ENCODE data around the gene RSBN1L. TPM values are rescaled to one million over a fixed set of nuclear protein-coding genes. Genes with fewer than 3 reads are reported as not detected.
A peak's percentile ranks its signal among the peaks of the same experiment; 100 is the strongest.

Gene RSBN1L
- total RNA-seq, 2 experiments from 2014 or later: 18.5 to 21.1 TPM

DNA sequence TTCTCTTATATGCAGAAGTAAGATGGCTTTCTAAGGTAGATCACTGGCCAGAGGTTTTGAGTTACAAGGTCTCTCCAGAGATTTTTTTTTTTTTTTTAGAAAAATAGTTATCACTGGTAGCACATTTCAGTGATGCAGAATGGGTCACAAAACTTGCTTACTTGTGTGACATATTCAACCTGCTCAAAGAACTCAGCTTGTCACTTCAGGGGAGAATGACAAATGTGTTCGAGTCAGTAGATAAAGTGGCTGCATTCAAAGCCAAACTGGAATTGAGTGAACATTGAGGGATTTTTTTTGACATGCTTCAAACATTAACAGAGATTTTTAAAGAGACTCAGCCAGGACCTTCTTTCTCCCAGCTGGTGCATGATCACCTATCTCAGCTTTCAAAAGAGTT is 135.7 kb downstream of the RSBN1L start:
- Mint-ChIP-seq H3K27me3 (no peaks in the 10 kb centered on the region), H3K4me1 (ENCODE audit: low read depth) (peaks cover 60% of the 10 kb centered on the region), H3K4me3 (peak overlapping the region; percentile 30), H3K27ac (peak overlapping the region; percentile 76), H3K36me3 (peaks cover 9% of the 10 kb centered on the region), H3K9me3 (peaks cover 6% of the 10 kb centered on the region)
- intact Hi-C loops (cut with micrococcal nuclease): loop anchor here (1.0 to 5.0 kb wide), 3 partner anchors 19 to 70 kb away; partner anchors contain the start of genes PHTF2 and TMEM60
- POLR2A ChIA-PET: interaction anchor here (1.0 to 2.4 kb wide), 4 partner anchors 19 to 136 kb away, joined by 3 to 26 read pairs (median 17); partner anchors contain the start of genes PHTF2, RSBN1L and TMEM60
- CTCF ChIA-PET: interaction anchor here (0.6 to 2.4 kb wide), 6 partner anchors 29 to 567 kb away, joined by 3 to 12 read pairs (median 4); partner anchors contain the start of genes PHTF2 and TMEM60
- no peak for DNase-seq

Other genes with a start within 250 kb of the RSBN1L start
- gene PTPN12, start 159.2 kb upstream of the RSBN1L start, total RNA-seq: 10 to 100 TPM in 1 of 2 experiments, 1 to 10 TPM in 1; 9.6 to 12.1 TPM
- 10 to 100 TPM; 14.2 to 15.5 TPM for gene TMEM60, start 102.0 kb downstream of the RSBN1L start, total RNA-seq
- 10 to 100 TPM; 40.8 to 41.2 TPM for gene PHTF2, start 102.3 kb downstream of the RSBN1L start, total RNA-seq